HepG2 (cell line): ENCODE data around the gene CABP4. TPM values are rescaled to one million over a fixed set of nuclear protein-coding genes. Genes with fewer than 3 reads are reported as not detected.

Experiments used
- CBFB ChIP-seq: sonication (generic); formaldehyde crosslinking; IDR thresholded peaks from 2 replicates; pipeline ENCODE4 v1.4.0; 2020; ENCODE audit warnings: missing genetic modification reagents
- CREM ChIP-seq, 2 experiments: sonication (generic) in 1 of 2; formaldehyde crosslinking in 1 of 2; IDR thresholded peaks; 2 replicates each; pipeline versions ENCODE4 v1.4.0 to v1.6.1; 2016 to 2020; ENCODE audit warnings: antibody characterized with exemption in 1 of 2, mild to moderate bottlenecking in 1 of 2, missing genetic modification reagents in 1 of 2
- ELF4 ChIP-seq: sonication (generic); formaldehyde crosslinking; IDR thresholded peaks from 2 replicates; pipeline ENCODE4 v1.5.0; 2020; ENCODE audit warnings: missing genetic modification reagents, mild to moderate bottlenecking, moderate library complexity, borderline replicate concordance
- FOXC1 ChIP-seq: sonication (generic); formaldehyde crosslinking; IDR thresholded peaks from 2 replicates; pipeline ENCODE4 v1.8.0; 2022; ENCODE audit warnings: mild to moderate bottlenecking, missing genetic modification reagents, borderline replicate concordance
- MED13 ChIP-seq: sonication (generic); formaldehyde crosslinking; IDR thresholded peaks from 2 replicates; pipeline ENCODE4 v1.5.0; 2020; ENCODE audit warnings: missing genetic modification reagents
- NFYC ChIP-seq: IDR thresholded peaks from 2 replicates; pipeline ENCODE4 v1.6.1; 2016; ENCODE audit warnings: missing genetic modification reagents, missing compliant biosample characterization
- RAD21 ChIP-seq: fragments of 450-650 bp; formaldehyde crosslinking; IDR thresholded peaks from 2 replicates; pipeline ENCODE4 v1.5.0; 2020; ENCODE audit warnings: mild to moderate bottlenecking
- RFX5 ChIP-seq: IDR thresholded peaks from 2 replicates; pipeline ENCODE4 v1.6.1; 2011; ENCODE audit warnings: low read depth, low read length, improper control_type of control experiment
- SP2 ChIP-seq: sonication (generic); formaldehyde crosslinking; IDR thresholded peaks from 2 replicates; pipeline ENCODE4 v1.5.1; 2020; ENCODE audit warnings: mild to moderate bottlenecking, missing genetic modification reagents
- SPEN ChIP-seq: sonication (generic); formaldehyde crosslinking; IDR thresholded peaks from 2 replicates; pipeline ENCODE4 v1.5.1; 2020; ENCODE audit warnings: low read depth, mild to moderate bottlenecking, missing genetic modification reagents
- TBX2 ChIP-seq: sonication (generic); formaldehyde crosslinking; IDR thresholded peaks from 2 replicates; pipeline ENCODE4 v1.5.0; 2020; ENCODE audit warnings: missing genetic modification reagents, mild to moderate bottlenecking, borderline replicate concordance
- ZFP62 ChIP-seq: sonication (generic); formaldehyde crosslinking; IDR thresholded peaks from 2 replicates; pipeline ENCODE4 v1.4.0; 2020; ENCODE audit warnings: missing genetic modification reagents
- ZMAT3 ChIP-seq: sonication (generic); formaldehyde crosslinking; conservative IDR thresholded peaks from 2 replicates; pipeline ENCODE4 v1.7.0; 2021; ENCODE audit warnings: missing genetic modification reagents
- ZNF329 ChIP-seq: sonication (generic); formaldehyde crosslinking; IDR thresholded peaks from 2 replicates; pipeline ENCODE4 v1.9.0; 2021; ENCODE audit warnings: low read depth, mild to moderate bottlenecking, missing genetic modification reagents
- ZNF430 ChIP-seq: sonication (generic); formaldehyde crosslinking; IDR thresholded peaks from 2 replicates; pipeline ENCODE4 v1.9.0; 2021; ENCODE audit warnings: mild to moderate bottlenecking, missing genetic modification reagents
- ZNF749 ChIP-seq: sonication (generic); formaldehyde crosslinking; IDR thresholded peaks from 2 replicates; pipeline ENCODE4 v1.8.0; 2022; ENCODE audit warnings: mild to moderate bottlenecking, missing genetic modification reagents, moderate library complexity, borderline replicate concordance
- ZNF768 ChIP-seq: sonication (generic); formaldehyde crosslinking; IDR thresholded peaks from 2 replicates; pipeline ENCODE4 v1.4.0; 2020; ENCODE audit warnings: missing genetic modification reagents
- ZNF790 ChIP-seq: sonication (generic); formaldehyde crosslinking; IDR thresholded peaks from 2 replicates; pipeline ENCODE4 v1.8.0; 2022; ENCODE audit warnings: missing genetic modification reagents, mild to moderate bottlenecking, borderline replicate concordance
- polyA plus RNA-seq, 8 experiments: library from polyadenylated mRNA; depleted of rRNA in 3 of 8; stranded (reverse) in 7 of 8; unstranded in 1 of 8; fragments of >200 nt; fragmentation: Illumina TruSeq in 4 of 8; extraction: Trizol in 4 of 8; gene quantifications; 2 replicates each; pipeline versions ENCODE4 v1.2.1 to v1.2.3, GENCODE V29; 2011 to 2016; ENCODE audit warnings: low read depth in 4 of 8, missing spikeins in 1 of 8, mixed read lengths in 1 of 8; ENCODE audit not compliant: insufficient read depth in 1 of 8
- total RNA-seq, 5 experiments: library from RNA; depleted of rRNA; stranded (reverse); fragments of >200 nt; fragmentation: Illumina TruSeq; extraction: Trizol; gene quantifications; 2 replicates each; pipeline ENCODE4 v1.2.3, GENCODE V29; 2016; ENCODE audit warnings: low read depth in 1 of 5
- TF ChIP-seq, protein P1 (sequence below): IDR thresholded peaks from 2 replicates; pipeline ENCODE4 v1.6.1; 2016; ENCODE audit warnings: low read depth, borderline replicate concordance
- TF ChIP-seq, protein P2 (sequence below): sonication (generic); formaldehyde crosslinking; IDR thresholded peaks from 2 replicates; pipeline ENCODE4 v1.4.0; 2020; ENCODE audit warnings: mild to moderate bottlenecking, missing genetic modification reagents, borderline replicate concordance
- TF ChIP-seq, protein P3 (sequence below): sonication (generic); formaldehyde crosslinking; IDR thresholded peaks from 2 replicates; pipeline ENCODE4 v1.4.0; 2020; ENCODE audit warnings: missing genetic modification reagents
- TF ChIP-seq, protein P4 (sequence below): IDR thresholded peaks from 2 replicates; pipeline ENCODE4 v1.6.1; 2016; ENCODE audit warnings: missing compliant biosample characterization, missing genetic modification reagents, borderline replicate concordance
- TF ChIP-seq, protein P5 (sequence below): sonication (generic); formaldehyde crosslinking; IDR thresholded peaks from 2 replicates; pipeline ENCODE4 v1.4.0; 2020; ENCODE audit warnings: missing genetic modification reagents

The CABP4 gene
- total and polyA plus RNA-seq, 2 of the 13 experiments (the other 11 are each of a cell fraction or from before 2014, with no cell fraction given): not detected

DNA sequence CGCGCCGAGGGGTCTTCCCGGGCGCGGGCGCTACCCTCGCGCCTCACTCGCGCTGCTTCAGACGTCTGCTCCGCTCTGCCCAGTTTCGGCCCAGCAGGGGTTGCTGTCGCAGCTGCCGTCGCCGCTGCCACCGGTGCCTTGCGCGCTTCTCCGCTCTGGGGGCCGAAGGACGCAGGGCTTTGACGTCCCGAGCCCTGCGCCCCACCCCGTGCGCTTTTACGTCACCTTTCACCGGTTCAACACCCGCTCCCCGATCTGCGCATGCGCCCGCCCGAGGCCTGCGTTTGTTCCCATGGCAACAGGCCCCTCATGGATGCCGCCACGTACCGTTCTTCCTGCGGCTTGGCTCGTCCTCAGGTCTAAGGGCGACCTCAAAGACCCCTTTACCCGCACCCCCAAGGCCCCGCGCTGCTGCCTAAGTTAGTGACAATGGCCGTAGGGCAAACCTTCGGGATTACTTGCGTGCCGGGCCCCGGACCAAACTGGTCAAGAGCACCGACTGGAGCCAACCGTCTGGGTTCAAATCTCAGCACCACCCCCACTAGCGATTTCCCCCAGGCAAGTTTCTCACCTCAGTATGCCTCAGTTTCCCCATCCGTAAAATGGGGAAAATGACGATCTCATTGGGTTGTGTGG, 53.5 kb downstream of the CABP4 start (continued):
- TF ChIP-seq ELF4 (CRISPR knock-in tag) (peak; percentile 37; the same call in 1 of the 2 replicates), ZFP62 (CRISPR knock-in tag) (no peak), TBX2 (peak; percentile 55; the same call in 1 of the 2 replicates), ZNF790 (CRISPR knock-in tag) (no peak; the same call in 1 of the 2 replicates), ZNF329 (CRISPR knock-in tag) (peak; percentile 29; the same call in 1 of the 2 replicates), RFX5 (peak; percentile 82), CREM (IDR thresholded peaks at IDR 0.05) (peak; percentile 87), CREM (CRISPR knock-in tag; IDR thresholded peaks at IDR 0.05) (peak; percentile 48; the same call in 1 of the 2 replicates), ZMAT3 (CRISPR knock-in tag) (0 out of 2 replicates have a peak, but pooled peaks have one; percentile 13), SPEN (CRISPR knock-in tag) (peak; percentile 66), NFYC (CRISPR knock-in tag) (peak; percentile 76), ZNF430 (CRISPR knock-in tag) (peak; percentile 80; the same call in 1 of the 2 replicates), ZNF749 (CRISPR knock-in tag) (no peak), MED13 (CRISPR knock-in tag) (0 out of 2 replicates have a peak, but pooled peaks have one; percentile 5), FOXC1 (CRISPR knock-in tag) (peak; percentile 38; the same call in 1 of the 2 replicates), ZNF768 (CRISPR knock-in tag) (peak; percentile 31; the same call in 1 of the 2 replicates), CBFB (CRISPR knock-in tag) (peak; percentile 23; the same call in 1 of the 2 replicates), RAD21 (CRISPR knock-in tag) (peak; percentile 55; the same call in 1 of the 2 replicates), SP2 (peak; percentile 74)
- TF ChIP-seq, protein P1, sequence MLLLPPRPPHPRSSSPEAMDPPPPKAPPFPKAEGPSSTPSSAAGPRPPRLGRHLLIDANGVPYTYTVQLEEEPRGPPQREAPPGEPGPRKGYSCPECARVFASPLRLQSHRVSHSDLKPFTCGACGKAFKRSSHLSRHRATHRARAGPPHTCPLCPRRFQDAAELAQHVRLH: 0 out of 2 replicates have a peak, but pooled peaks have one; percentile 27
- TF ChIP-seq, protein P2, sequence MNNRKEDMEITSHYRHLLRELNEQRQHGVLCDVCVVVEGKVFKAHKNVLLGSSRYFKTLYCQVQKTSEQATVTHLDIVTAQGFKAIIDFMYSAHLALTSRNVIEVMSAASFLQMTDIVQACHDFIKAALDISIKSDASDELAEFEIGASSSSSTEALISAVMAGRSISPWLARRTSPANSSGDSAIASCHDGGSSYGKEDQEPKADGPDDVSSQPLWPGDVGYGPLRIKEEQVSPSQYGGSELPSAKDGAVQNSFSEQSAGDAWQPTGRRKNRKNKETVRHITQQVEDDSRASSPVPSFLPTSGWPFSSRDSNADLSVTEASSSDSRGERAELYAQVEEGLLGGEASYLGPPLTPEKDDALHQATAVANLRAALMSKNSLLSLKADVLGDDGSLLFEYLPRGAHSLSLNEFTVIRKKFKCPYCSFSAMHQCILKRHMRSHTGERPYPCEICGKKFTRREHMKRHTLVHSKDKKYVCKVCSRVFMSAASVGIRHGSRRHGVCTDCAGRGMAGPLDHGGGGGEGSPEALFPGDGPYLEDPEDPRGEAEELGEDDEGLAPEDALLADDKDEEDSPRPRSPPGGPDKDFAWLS (CRISPR knock-in tag): no peak
- TF ChIP-seq, protein P3, sequence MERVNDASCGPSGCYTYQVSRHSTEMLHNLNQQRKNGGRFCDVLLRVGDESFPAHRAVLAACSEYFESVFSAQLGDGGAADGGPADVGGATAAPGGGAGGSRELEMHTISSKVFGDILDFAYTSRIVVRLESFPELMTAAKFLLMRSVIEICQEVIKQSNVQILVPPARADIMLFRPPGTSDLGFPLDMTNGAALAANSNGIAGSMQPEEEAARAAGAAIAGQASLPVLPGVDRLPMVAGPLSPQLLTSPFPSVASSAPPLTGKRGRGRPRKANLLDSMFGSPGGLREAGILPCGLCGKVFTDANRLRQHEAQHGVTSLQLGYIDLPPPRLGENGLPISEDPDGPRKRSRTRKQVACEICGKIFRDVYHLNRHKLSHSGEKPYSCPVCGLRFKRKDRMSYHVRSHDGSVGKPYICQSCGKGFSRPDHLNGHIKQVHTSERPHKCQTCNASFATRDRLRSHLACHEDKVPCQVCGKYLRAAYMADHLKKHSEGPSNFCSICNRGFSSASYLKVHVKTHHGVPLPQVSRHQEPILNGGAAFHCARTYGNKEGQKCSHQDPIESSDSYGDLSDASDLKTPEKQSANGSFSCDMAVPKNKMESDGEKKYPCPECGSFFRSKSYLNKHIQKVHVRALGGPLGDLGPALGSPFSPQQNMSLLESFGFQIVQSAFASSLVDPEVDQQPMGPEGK (CRISPR knock-in tag): peak; percentile 64
- TF ChIP-seq, protein P4, sequence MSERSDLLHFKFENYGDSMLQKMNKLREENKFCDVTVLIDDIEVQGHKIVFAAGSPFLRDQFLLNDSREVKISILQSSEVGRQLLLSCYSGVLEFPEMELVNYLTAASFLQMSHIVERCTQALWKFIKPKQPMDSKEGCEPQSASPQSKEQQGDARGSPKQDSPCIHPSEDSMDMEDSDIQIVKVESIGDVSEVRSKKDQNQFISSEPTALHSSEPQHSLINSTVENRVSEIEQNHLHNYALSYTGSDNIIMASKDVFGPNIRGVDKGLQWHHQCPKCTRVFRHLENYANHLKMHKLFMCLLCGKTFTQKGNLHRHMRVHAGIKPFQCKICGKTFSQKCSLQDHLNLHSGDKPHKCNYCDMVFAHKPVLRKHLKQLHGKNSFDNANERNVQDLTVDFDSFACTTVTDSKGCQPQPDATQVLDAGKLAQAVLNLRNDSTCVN: 0 out of 2 replicates have a peak, but pooled peaks have one; percentile 61
- TF ChIP-seq, protein P5, sequence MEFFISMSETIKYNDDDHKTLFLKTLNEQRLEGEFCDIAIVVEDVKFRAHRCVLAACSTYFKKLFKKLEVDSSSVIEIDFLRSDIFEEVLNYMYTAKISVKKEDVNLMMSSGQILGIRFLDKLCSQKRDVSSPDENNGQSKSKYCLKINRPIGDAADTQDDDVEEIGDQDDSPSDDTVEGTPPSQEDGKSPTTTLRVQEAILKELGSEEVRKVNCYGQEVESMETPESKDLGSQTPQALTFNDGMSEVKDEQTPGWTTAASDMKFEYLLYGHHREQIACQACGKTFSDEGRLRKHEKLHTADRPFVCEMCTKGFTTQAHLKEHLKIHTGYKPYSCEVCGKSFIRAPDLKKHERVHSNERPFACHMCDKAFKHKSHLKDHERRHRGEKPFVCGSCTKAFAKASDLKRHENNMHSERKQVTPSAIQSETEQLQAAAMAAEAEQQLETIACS (CRISPR knock-in tag): no peak
